Smooth muscle cell of the brain vasculature (primary cell): ENCODE data around the gene PIEZO1.

Source experiments
- DNase-seq: peaks from one replicate; pipeline ENCODE4 v3.0.0-alpha.2; 2012; ENCODE audit warnings: low read depth, low spot score

The PIEZO1 gene

GRCh38 chr16:88769617-88770460, 15.2 kb downstream of the PIEZO1 start:
- no peak for DNase-seq

GRCh38 chr16:88768071-88768783, 16.8 kb downstream of the PIEZO1 start:
- DNase-seq, result no peak

- DNase-seq, result no peak
These were observed 17.4 kb downstream of the PIEZO1 start for GRCh38 chr16:88767546-88768070.

- DNase-seq, result no peak
These were observed 18.0 kb downstream of the PIEZO1 start for GRCh38 chr16:88766975-88767374.

- no peak for DNase-seq
These were observed 20.1 kb downstream of the PIEZO1 start for GRCh38 chr16:88764913-88765349.

- no peak for DNase-seq
These were observed 20.9 kb downstream of the PIEZO1 start for GRCh38 chr16:88764080-88764479.

- DNase-seq, result no peak
These were observed 21.4 kb downstream of the PIEZO1 start for GRCh38 chr16:88763502-88764053.

GRCh38 chr16:88762941-88763340, 22.1 kb downstream of the PIEZO1 start:
- DNase-seq, result no peak

GRCh38 chr16:88762258-88762870, 22.7 kb downstream of the PIEZO1 start:
- DNase-seq, result no peak

GRCh38 chr16:88761830-88762229, 23.2 kb downstream of the PIEZO1 start:
- no peak for DNase-seq

- DNase-seq, result no peak
These were observed 23.9 kb downstream of the PIEZO1 start for GRCh38 chr16:88761143-88761534.

- no peak for DNase-seq
These were observed 24.4 kb downstream of the PIEZO1 start for GRCh38 chr16:88760424-88761142.

- DNase-seq, result no peak
These were observed 25.1 kb downstream of the PIEZO1 start for GRCh38 chr16:88759976-88760350.

- DNase-seq, result no peak
These were observed 25.6 kb downstream of the PIEZO1 start for GRCh38 chr16:88759245-88759975.

- no peak for DNase-seq
These were observed 26.1 kb downstream of the PIEZO1 start for GRCh38 chr16:88758944-88759244.

GRCh38 chr16:88758227-88758943, 26.6 kb downstream of the PIEZO1 start:
- no peak for DNase-seq

GRCh38 chr16:88755745-88756443, 29.1 kb downstream of the PIEZO1 start:
- no peak for DNase-seq

GRCh38 chr16:88754912-88755744, 29.9 kb downstream of the PIEZO1 start:
- no peak for DNase-seq
